HUDEP-2 (cell line): ENCODE results near the gene FAHD2B.
"Not testable (repeated sequence)": the region's sequence is repeated elsewhere in the genome, so short reads cannot be mapped to it uniquely, and the experiment has no call there.

Source experiments
- DNase-seq, 76 experiments: peaks; one replicate each; lab custom pipeline; 2025; ENCODE audit not compliant: unreplicated experiment in 76 of 76; lab: John Stamatoyannopoulos, UW

Gene FAHD2B

DNA sequence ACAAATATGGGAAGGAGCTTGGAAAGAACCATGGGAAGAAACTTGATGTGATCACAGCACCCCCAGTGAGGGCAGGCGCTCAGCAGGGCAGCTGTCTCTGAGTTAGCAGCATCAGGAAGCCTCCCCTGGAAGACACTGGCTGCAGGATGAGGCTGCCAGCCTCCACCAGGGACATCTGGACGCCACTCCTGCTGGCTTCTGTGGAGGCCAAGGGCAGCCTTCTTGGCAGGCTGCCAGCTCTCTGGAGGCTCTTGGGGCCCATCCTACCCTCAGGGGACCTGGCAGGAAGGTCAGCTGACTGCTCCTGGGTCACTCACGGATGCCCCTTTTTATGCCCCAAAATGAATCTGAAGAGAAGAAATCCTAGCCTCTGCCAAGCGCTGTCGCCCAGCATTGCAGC, 26.0 kb downstream of the FAHD2B start:
- not testable (repeated sequence) for DNase-seq

DNA sequence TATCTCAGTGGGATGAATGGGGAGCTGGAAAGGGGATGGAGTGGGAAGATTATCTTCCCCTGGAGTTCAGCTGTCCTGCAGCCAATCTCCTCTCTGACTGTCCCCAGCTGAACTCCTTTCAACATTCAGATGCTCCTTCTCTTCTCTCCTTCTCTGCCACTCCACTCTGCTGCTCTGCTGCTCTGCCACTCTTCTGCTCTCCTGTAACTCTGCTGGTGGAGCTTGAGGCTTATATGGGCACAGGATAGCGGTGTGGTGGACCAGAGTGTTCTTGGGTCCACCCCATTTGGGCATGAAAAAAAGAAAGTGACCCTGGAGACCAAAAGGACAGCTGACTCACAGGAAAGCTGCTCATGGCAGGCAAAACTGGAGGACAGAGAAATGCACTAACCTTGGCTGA, 26.6 kb downstream of the FAHD2B start:
- no peak for DNase-seq

DNA sequence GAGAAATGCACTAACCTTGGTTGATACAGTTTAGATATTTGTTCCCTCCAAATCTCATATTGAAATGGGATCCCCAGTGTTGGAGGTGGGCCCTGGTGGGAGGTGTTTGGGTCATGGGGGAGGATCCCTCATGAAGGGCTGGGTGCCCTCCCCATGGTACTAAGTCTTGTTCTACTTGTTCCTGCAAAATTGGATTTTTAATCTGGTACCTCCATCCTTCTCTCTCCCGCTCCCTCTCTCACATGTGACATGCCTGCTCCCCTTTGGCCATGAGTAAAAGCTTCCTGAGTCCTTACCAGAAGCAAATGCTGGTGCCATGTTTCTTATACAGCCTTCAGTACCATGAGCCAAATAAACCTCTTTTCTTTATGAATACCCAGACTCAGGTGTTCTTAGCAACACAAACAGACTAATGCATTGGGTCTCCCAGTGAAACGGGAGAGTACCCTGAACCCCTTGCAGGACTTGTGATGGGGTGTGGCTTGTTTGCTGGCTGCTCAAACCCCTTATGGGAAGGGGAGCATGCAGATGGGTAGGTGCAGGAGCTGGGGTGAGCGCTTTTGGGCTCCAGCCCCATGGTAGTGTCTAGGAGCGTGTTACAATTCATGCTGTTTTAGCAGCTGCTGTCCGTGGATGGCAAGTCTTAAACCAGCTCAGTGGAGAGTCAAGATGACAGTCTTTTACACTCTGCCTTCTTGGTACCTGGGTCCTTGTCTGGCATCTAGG, 27.2 kb downstream of the FAHD2B start:
- no peak for DNase-seq

DNA sequence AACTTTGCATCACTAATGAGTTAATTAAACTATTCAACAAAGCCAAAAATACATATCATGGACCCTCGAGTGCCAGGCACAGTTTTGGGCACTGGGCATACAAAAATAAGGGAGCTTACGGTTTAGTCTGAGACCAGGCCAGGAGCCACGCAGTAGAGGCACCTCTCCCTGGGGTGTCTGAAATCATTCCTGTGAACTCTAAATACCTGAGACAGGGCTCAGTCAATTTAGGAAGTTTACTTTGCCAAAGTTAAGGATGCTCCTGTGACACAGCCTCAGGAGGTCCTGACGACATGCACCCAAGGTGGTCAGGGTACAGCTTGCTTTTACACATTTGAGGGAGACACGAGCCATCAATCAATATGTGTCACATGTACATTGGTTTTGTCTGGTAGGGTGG, 28.7 kb downstream of the FAHD2B start:
- not testable (repeated sequence) for DNase-seq

DNA sequence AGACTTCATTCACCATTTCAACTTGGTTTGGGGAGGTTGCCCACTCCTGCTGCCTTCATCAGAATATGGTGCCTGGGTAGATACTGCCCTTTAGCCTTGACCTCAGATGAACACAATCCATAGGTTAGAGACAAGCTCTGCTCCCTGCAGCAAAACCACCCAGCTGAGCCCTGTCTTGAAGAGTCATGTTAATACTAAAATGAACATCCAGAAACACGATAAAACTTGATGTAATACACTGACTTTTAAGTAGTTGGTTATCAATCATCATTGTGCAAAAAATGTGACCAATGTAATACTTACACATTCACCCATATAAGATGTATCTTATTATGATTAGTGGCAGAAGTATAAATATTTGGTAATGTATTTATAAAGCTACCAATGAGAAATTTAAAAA, 32.7 kb downstream of the FAHD2B start:
- DNase-seq, result not testable (repeated sequence)

DNA sequence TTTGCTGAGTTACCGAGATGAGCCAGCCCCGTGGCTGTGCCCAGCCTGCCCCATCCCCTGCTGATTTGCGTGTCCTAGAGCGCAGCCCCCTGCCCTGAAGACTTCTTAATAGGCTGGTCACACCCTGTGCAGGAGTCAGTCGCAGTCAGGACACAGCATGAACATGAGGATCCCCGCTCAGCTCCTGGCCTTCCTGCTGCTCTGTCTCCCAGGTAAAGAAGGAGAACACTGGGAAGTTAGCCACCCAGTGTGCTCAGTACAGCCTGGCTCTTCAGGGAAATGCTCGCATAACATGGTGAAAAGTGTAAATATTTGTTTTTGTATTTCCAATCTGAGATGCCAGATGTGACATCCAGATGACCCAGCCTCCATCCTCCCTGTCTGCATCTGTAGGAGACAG, 34.9 kb downstream of the FAHD2B start:
- DNase-seq, result not testable (repeated sequence)

DNA sequence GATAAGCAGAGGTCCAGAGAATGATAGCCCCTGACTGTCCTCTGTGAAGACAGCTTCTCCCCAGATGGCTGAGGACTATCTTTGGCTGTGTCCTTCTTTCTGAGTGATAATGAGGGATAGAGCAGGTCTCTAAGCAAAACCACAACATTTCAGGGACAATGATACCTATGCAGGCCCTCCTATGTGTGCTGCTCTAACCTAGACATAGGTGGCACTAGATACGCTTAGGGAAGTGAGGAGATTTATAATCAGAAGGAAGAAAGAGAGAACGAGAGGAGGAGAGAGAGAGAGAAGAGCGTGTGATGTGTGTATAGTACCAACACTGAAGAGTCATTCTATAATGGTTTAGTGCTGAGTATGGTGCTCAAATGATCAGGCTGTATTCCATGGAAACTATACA, 38.5 kb downstream of the FAHD2B start:
- DNase-seq, result not testable (repeated sequence)

DNA sequence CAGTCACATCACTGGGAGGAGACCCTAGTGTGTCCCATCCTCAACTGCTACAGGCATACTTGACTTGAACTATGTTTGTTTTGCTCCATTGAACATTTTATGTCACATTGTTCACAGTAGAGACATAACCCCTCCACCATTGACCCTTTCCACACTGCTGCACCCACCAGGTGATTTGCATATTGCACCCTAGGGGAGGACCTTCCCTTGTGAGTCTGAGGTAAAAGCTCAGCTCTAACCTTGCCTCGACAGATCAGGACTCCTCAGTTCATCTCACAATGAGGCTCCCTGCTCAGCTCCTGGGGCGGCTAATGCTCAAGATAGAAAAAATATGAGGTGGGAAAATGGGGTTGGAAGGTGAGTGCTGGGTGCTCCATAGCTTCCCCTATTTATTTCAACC, 44.6 kb downstream of the FAHD2B start:
- not testable (repeated sequence) for DNase-seq

DNA sequence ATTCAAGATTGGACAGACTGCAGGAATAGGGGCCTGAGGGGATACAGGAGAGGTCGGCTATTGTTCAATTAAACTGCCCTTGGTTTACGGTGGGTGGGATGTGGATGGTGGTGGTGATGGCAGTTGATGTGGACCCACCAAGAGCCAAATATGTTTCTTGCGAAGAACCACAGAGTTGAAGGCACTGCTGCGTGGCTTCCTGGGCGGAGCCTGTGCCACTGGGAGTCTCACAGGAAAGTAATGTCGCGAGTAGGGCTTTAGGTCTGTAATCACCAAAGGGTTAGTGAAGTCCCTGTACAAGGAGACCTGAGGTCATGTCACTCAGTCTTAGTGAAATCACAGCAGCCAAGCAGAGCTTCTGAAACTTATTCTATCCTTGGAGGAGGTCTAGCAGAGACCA, 46.2 kb downstream of the FAHD2B start:
- not testable (repeated sequence) for DNase-seq

DNA sequence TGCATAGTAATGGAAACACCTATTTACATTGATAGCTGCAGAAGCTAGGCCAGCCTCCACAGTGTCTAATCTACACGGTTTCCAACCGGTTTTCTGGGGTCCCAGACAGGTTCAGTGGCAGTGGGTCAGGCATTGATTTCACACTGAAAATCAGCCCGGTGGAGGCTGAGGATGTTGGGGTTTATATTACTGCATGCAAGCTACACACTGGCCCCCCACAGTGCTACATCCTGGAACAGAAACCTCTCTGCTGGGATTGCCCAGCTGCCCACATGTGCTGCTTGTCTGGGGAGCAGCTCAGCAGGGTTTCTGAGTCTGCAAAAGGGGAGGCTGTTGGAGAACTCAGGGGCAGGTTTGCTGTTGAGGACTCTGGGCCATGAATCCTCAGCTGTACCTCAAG, 48.0 kb downstream of the FAHD2B start:
- DNase-seq, result not testable (repeated sequence)

DNA sequence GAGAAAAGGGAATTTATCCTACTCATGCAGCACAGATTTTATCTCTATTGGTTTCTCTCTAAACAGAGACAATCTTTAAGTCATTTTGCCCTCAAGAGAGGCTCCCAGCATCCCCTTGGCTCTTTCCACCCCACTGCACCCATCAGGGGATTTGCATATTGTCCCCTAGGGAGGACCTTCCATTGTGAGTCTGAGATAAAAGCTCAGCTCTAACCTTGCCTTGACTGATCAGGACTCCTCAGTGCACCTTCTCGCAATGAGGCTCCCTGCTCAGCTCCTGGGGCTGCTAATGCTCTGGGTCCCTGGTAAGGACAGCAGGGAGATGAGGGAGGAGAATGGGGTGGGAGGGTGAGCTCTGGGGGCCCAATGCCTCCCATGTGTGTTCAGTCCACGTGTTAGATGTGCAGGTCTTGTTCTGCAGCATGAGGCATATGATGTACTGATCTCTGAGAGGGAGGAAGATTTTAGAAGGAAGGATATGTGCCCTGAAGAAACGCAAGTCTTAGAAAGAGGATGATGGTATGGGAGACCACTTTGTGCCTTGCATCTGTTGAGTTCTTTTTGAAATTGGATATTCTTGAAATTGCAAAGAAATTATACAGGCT, 48.7 kb downstream of the FAHD2B start:
- DNase-seq, result not testable (repeated sequence)
